ENCODE results near the gene WDR4.

- no peak for TF ChIP-seq CTCF (conservative IDR thresholded peaks at IDR 0.05; ENCODE audit: low read depth, low read length)
- no peak for TF ChIP-seq EZH2 (IDR thresholded peaks at IDR 0.05; ENCODE audit: borderline replicate concordance, low read depth, low read length, poor library complexity, severe bottlenecking)
Measured at GRCh38 chr21:42864815-42865775, 14.2 kb downstream of the WDR4 start.
